HG02610 (cell line): Measurements from ENCODE around the gene PMM2.

Experiments
- ATAC-seq: cut with Tn5 transposase; IDR thresholded peaks from one replicate; pipeline ENCODE4 v1.9.1; 2021; ENCODE audit warnings: mild to moderate bottlenecking, moderate library complexity; ENCODE audit not compliant: unreplicated experiment

PMM2 gene

GRCh38 chr16:8849411-8850011 lies 51.9 kb downstream of the PMM2 start:
- ATAC-seq = no peak

- ATAC-seq = no peak
Measured at GRCh38 chr16:8850279-8850885, 52.7 kb downstream of the PMM2 start.

- ATAC-seq = no peak
Measured at GRCh38 chr16:8851761-8852403, 54.2 kb downstream of the PMM2 start.

GRCh38 chr16:8852534-8852933 lies 54.9 kb downstream of the PMM2 start:
- ATAC-seq = no peak

- no peak for ATAC-seq
Measured at GRCh38 chr16:8853150-8853549, 55.5 kb downstream of the PMM2 start.

- ATAC-seq = no peak
Measured at GRCh38 chr16:8853611-8854010, 56.0 kb downstream of the PMM2 start.

- no peak for ATAC-seq
Measured at GRCh38 chr16:8854298-8854948, 56.8 kb downstream of the PMM2 start.

- ATAC-seq = no peak
Measured at GRCh38 chr16:8855051-8855786, 57.6 kb downstream of the PMM2 start.

- ATAC-seq = no peak
Measured at GRCh38 chr16:8855972-8856371, 58.3 kb downstream of the PMM2 start.

GRCh38 chr16:8858994-8859912 lies 61.6 kb downstream of the PMM2 start:
- no peak for ATAC-seq

GRCh38 chr16:8859913-8860881 lies 62.6 kb downstream of the PMM2 start:
- ATAC-seq = no peak

- ATAC-seq = no peak
Measured at GRCh38 chr16:8861563-8862308, 64.1 kb downstream of the PMM2 start.

- ATAC-seq = no peak
Measured at GRCh38 chr16:8862309-8863130, 64.9 kb downstream of the PMM2 start.

- no peak for ATAC-seq
Measured at GRCh38 chr16:8863594-8864424, 66.2 kb downstream of the PMM2 start.

- no peak for ATAC-seq
Measured at GRCh38 chr16:8864480-8865110, 67.0 kb downstream of the PMM2 start.
